ENCODE measurements around the gene NSUN4.

DNA sequence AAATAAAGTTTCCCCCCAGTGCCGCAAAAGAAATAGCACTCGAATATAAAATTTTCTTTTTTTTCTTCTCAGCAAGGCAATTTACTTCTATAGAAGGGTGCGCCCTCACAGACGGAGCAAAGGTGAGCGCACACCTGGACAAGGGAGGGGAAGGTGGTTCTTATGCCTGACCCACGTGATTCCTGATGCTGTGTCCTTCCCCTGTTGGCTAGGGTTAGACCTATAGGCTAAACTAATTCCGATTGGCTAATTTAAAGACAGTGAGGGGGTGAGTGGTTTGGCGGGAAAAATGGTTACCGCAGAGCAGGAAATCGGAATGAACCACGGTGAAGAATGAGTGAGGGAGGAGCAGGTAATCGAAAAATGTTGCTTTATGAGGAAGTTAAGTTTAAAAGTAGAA, 52.9 kb downstream of the NSUN4 start:
- TF ChIP-seq, protein P1, sequence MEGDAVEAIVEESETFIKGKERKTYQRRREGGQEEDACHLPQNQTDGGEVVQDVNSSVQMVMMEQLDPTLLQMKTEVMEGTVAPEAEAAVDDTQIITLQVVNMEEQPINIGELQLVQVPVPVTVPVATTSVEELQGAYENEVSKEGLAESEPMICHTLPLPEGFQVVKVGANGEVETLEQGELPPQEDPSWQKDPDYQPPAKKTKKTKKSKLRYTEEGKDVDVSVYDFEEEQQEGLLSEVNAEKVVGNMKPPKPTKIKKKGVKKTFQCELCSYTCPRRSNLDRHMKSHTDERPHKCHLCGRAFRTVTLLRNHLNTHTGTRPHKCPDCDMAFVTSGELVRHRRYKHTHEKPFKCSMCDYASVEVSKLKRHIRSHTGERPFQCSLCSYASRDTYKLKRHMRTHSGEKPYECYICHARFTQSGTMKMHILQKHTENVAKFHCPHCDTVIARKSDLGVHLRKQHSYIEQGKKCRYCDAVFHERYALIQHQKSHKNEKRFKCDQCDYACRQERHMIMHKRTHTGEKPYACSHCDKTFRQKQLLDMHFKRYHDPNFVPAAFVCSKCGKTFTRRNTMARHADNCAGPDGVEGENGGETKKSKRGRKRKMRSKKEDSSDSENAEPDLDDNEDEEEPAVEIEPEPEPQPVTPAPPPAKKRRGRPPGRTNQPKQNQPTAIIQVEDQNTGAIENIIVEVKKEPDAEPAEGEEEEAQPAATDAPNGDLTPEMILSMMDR (IDR thresholded peaks at IDR 0.05; ENCODE audit: low read length) = no peak
- no peak for TF ChIP-seq EZH2 (IDR thresholded peaks at IDR 0.05; ENCODE audit: borderline replicate concordance, low read length)

Data from OCI-LY1 (cell line).